ENCODE results near the gene POLR3H. TPM values are rescaled to one million over a fixed set of nuclear protein-coding genes. Genes with fewer than 3 reads are reported as not detected.
"Not testable (repeated sequence)": the region's sequence is repeated elsewhere in the genome, so short reads cannot be mapped to it uniquely, and the experiment has no call there.

POLR3H gene
- total RNA-seq, 1 donor = 27.7 TPM

GRCh38 chr22:41560095-41560471 lies 15.8 kb upstream of the POLR3H start:
- no peak for TF ChIP-seq CTCF (IDR thresholded peaks at IDR 0.05; ENCODE audit: insufficient read depth, low read length)
- no peak for DNase-seq (ENCODE audit: low read depth)
- H3K4me3 ChIP-seq (ENCODE audit: low read depth, low read length) = peak overlapping the region; percentile 72

- H3K4me3 ChIP-seq (ENCODE audit: low read depth, low read length) = not testable (repeated sequence)
These were observed 14.0 kb upstream of the POLR3H start for GRCh38 chr22:41558241-41558630.

GRCh38 chr22:41557401-41558240 lies 13.4 kb upstream of the POLR3H start:
- H3K4me3 ChIP-seq (ENCODE audit: low read depth, low read length) = peak overlapping the region; percentile 9
- no peak for TF ChIP-seq CTCF (IDR thresholded peaks at IDR 0.05; ENCODE audit: insufficient read depth, low read length)
- peak; percentile 94 for DNase-seq (ENCODE audit: low read depth)

More at GRCh38 chr22:41558241-41558630, 14.0 kb upstream of the POLR3H start:
- not testable (repeated sequence) for DNase-seq (ENCODE audit: low read depth)

- TF ChIP-seq CTCF (IDR thresholded peaks at IDR 0.05; ENCODE audit: insufficient read depth, low read length) = no peak
- no peak overlapping the region for H3K4me3 ChIP-seq (ENCODE audit: low read depth, low read length)
- no peak for DNase-seq (ENCODE audit: low read depth)
These were observed 12.3 kb upstream of the POLR3H start for GRCh38 chr22:41556561-41556960.

GRCh38 chr22:41555325-41555982 lies 11.2 kb upstream of the POLR3H start:
- H3K4me3 ChIP-seq (ENCODE audit: low read depth, low read length) = no peak overlapping the region
- no peak for TF ChIP-seq CTCF (IDR thresholded peaks at IDR 0.05; ENCODE audit: insufficient read depth, low read length)
- no peak for DNase-seq (ENCODE audit: low read depth)

GRCh38 chr22:41551877-41552582 lies 7.8 kb upstream of the POLR3H start:
- no peak overlapping the region for H3K4me3 ChIP-seq (ENCODE audit: low read depth, low read length)
- no peak for TF ChIP-seq CTCF (IDR thresholded peaks at IDR 0.05; ENCODE audit: insufficient read depth, low read length)
- no peak for DNase-seq (ENCODE audit: low read depth)

GRCh38 chr22:41550952-41551491 lies 6.8 kb upstream of the POLR3H start:
- no peak overlapping the region for H3K4me3 ChIP-seq (ENCODE audit: low read depth, low read length)
- DNase-seq (ENCODE audit: low read depth) = no peak
- no peak for TF ChIP-seq CTCF (IDR thresholded peaks at IDR 0.05; ENCODE audit: insufficient read depth, low read length)
